ENCODE data around the gene TBX15. TPM values are rescaled to one million over a fixed set of nuclear protein-coding genes. Genes with fewer than 3 reads are reported as not detected.

TBX15 gene
- total RNA-seq, 8 experiments from 2014 or later, result 0.11 to 104 (median 5.3) TPM

GRCh38 chr1:118905196-118905595 lies 82.9 kb downstream of the TBX15 start:
- Histone ChIP-seq H3K4me1 (replicated peaks in 1 of 2) (peaks cover 0 to under 1% of the 10 kb centered on the region in 2 donors), H3K27ac (no peak overlapping the region), H3K4me3 (no peak overlapping the region)
- in situ Hi-C loops (cut with MboI; ENCODE audit: low pct_unique_long_range_greater_than_20kb in 2 of 9, low sequenced_read_pairs in 9 of 9, unreplicated experiment in 9 of 9), result no loop called here
- no peak for ATAC-seq (replicated peaks in 6 of 8)
- WGBS, 10 experiments, result 29 to 86% (median 74%) methylated on average over 1 to 6 of the region's 6 CpGs

DNA sequence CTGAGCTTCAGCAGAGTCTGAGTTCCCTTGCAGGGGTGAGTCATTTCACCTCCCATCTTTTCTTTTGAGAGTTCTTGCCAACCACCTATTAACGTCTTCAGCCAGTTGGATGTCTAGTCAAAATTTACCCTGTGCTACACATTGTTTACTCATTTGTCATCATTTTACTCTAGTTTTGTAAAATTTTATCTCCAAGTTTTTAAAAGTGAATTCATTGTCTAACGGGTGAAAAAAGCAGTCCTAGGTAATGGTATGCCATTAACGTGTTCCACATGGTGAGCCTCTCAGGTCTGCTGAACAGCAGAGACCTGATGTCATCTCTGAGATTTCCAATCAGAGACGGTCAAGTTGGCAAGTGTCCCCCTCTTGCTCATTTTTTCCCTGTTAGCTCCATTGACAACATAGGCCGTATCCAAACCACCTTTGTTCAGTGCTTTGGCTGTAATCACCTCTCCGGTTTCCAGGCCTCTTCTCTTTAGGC lies 85.4 kb downstream of the TBX15 start:
- Histone ChIP-seq H3K4me3 (no peak overlapping the region), H3K4me1 (replicated peaks in 1 of 2) (peaks cover 0 to 13% of the 10 kb centered on the region in 2 donors), H3K27ac (no peak overlapping the region)
- WGBS, 10 experiments, result 9 to 95% (median 85%) methylated on average over 2 to 6 of the region's 6 CpGs; no CpG with 5 or more reads in 2 of the 10 experiments
- in situ Hi-C loops (cut with MboI; ENCODE audit: low pct_unique_long_range_greater_than_20kb in 2 of 9, low sequenced_read_pairs in 9 of 9, unreplicated experiment in 9 of 9), result no loop called here
- no peak for ATAC-seq (replicated peaks in 6 of 8)

GRCh38 chr1:118902299-118902698 lies 85.8 kb downstream of the TBX15 start:
- H3K4me1 ChIP-seq (replicated peaks in 1 of 2), result peaks cover 0 to 13% of the 10 kb centered on the region in 2 donors
- ATAC-seq (replicated peaks in 6 of 8), result no peak
- no peak overlapping the region for H3K4me3 ChIP-seq
- WGBS, 10 experiments, result 88 to 100% (median 96%) methylated on average over 1 to 2 of the region's 2 CpGs; no CpG with 5 or more reads in 1 of the 10 experiments
- H3K27ac ChIP-seq, result no peak overlapping the region
- in situ Hi-C loops (cut with MboI; ENCODE audit: low pct_unique_long_range_greater_than_20kb in 2 of 9, low sequenced_read_pairs in 9 of 9, unreplicated experiment in 9 of 9), result no loop called here

DNA sequence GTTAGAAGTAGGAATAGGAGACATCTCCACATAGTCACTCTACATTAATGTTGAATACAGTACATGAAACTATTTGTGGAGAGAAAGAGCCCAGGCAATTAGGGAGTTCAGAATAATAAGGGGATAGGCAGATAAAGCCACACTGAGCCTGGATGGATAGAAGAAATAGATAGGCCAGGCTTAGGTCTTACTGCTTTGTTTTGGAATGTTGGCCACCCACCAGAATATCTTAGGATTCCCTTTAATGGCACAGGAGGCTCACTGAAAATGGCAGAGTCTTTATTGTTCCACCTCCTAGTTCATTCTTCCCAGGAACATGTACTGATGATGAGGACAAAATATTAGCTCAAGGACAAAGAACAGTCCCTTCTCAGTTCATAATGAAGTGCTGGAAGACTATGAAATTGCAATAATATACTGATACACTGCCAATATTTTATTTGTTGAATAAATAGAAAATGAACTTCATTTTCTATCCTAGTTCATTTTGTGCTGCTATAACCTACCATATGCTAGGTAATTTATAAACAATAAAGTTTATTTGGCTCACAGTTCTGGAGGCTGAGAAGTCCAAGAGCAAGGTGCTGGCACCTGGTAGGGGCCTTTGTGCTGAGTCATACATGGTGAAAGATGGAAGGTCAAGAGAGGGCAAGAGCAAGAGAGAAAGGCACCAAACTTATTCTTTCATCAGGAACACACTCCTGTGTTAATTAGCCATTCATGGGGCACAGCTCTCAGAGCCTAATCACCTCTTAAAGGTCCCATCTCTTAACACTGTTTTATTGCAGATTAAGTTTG lies 87.3 kb downstream of the TBX15 start:
- H3K27ac ChIP-seq, result no peak overlapping the region
- ATAC-seq (replicated peaks in 6 of 8), result no peak
- no peak overlapping the region for H3K4me3 ChIP-seq
- in situ Hi-C loops (cut with MboI; ENCODE audit: low pct_unique_long_range_greater_than_20kb in 2 of 9, low sequenced_read_pairs in 9 of 9, unreplicated experiment in 9 of 9), result no loop called here
- H3K4me1 ChIP-seq (replicated peaks in 1 of 2), result peaks cover 0 to 13% of the 10 kb centered on the region in 2 donors

DNA sequence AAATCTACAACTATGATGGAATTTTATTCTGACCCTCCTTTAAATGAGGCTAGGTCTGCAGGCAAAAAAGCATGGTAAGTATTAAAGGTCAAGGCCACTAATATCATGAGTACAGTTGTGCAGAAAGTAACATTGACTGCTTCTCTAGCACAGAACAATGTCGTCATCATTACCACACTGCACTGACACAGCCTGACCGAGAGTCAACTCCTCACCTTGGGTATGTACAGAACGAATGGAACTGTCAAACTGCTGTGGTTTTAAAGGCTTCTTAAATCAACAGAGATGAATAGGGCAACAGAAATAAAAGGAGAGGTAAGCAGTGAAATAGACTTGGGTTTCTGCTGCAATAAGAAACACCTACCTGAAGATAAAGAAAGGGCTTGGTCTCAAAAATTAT lies 88.8 kb downstream of the TBX15 start:
- 48 to 100% (median 85%) methylated on average over 1 to 3 of the region's 3 CpGs; no CpG with 5 or more reads in 1 of the 10 experiments for WGBS, 10 experiments
- no peak overlapping the region for H3K4me3 ChIP-seq
- peak in 2 of 8 experiments; percentile 15 to 76 for ATAC-seq (replicated peaks in 6 of 8)
- H3K4me1 ChIP-seq (replicated peaks in 1 of 2), result peaks cover 0 to 13% of the 10 kb centered on the region in 2 donors
- H3K27ac ChIP-seq, result no peak overlapping the region
- in situ Hi-C loops (cut with MboI; ENCODE audit: low pct_unique_long_range_greater_than_20kb in 2 of 9, low sequenced_read_pairs in 9 of 9, unreplicated experiment in 9 of 9), result no loop called here

DNA sequence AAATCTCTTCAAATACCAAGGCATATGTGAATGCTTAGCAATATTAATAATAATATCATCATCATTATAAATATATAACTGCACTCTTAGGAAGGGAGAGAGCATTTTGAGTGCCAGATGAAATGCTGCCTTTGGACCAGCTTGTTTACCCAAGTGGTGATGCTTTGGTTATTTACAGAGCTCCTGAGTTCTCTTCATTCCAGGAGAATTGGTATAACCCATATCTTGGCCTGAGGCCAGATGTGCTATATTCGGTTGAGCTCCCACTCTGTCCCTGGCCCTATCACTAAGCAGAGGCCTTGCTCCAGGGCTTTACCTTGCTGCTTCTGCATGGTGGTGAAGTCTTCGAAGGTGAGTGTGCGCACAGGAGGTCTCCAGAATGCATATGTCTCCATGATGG lies 89.4 kb downstream of the TBX15 start:
- Histone ChIP-seq H3K4me3 (no peak overlapping the region), H3K4me1 (replicated peaks in 1 of 2) (peaks cover 0 to 13% of the 10 kb centered on the region in 2 donors), H3K27ac (no peak overlapping the region)
- WGBS, 10 experiments, result 40 to 100% (median 97%) methylated on average over 1 to 3 of the region's 3 CpGs; no CpG with 5 or more reads in 2 of the 10 experiments
- in situ Hi-C loops (cut with MboI; ENCODE audit: low pct_unique_long_range_greater_than_20kb in 2 of 9, low sequenced_read_pairs in 9 of 9, unreplicated experiment in 9 of 9), result no loop called here
- no peak for ATAC-seq (replicated peaks in 6 of 8)

DNA sequence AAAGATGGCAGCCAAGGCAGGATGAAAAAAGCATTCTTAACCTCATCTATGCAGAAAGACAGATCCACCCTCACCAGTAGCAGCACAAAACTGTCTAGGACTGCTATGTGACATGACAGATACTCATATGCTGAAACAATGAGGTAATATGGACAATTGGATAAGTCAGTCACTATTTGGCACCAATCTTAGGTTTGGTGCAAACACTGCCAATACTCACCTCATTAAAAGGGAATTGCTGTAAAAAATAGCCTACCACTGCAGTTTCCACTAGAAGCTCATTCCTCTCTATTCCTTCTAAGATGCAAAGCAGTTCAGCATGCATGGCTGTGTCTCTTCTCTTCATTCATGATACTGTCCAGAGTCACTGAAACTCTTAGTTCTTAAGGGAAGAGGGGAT lies 91.7 kb downstream of the TBX15 start:
- peaks cover 0 to 13% of the 10 kb centered on the region in 2 donors for H3K4me1 ChIP-seq (replicated peaks in 1 of 2)
- no peak overlapping the region for H3K27ac ChIP-seq
- no peak for ATAC-seq (replicated peaks in 6 of 8)
- no peak overlapping the region for H3K4me3 ChIP-seq
- in situ Hi-C loops (cut with MboI; ENCODE audit: low pct_unique_long_range_greater_than_20kb in 2 of 9, low sequenced_read_pairs in 9 of 9, unreplicated experiment in 9 of 9), result no loop called here

- Histone ChIP-seq H3K27ac (no peak overlapping the region), H3K4me1 (replicated peaks in 1 of 2) (peaks cover 0 to 8% of the 10 kb centered on the region in 2 donors), H3K4me3 (no peak overlapping the region)
- ATAC-seq (replicated peaks in 6 of 8), result no peak
- in situ Hi-C loops (cut with MboI; ENCODE audit: low pct_unique_long_range_greater_than_20kb in 2 of 9, low sequenced_read_pairs in 9 of 9, unreplicated experiment in 9 of 9), result no loop called here
- WGBS, 10 experiments, result 79 to 100% (median 89%) methylated on average over 1 to 3 of the region's 3 CpGs; no CpG with 5 or more reads in 3 of the 10 experiments
Observed at GRCh38 chr1:118894836-118895235, 93.3 kb downstream of the TBX15 start.

DNA sequence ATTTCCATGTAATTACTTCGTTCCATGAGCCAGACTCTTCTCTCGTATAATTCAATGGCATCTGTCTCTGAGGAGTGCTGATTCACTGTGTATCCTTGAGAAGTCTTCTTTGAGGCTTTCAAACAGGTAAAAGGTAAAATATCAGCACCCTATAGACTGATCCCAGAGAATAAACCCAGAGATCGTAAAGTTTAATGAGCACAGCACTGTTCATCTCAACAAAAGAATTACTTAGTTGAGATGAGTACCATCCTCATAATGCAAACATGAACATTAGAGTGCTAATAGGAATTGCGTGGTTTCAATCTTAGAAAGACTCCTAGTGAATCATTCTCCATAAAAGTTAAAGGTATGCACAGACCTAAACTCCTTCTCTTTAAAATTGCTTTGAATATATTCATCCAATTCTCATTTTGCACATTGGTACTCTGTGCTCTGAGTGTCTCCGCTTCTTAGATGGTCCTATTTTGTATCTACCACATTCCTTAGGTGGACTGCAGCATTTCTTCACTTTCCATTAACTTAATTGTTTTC lies 97.2 kb downstream of the TBX15 start:
- no peaks in the 10 kb centered on the region for H3K4me1 ChIP-seq (replicated peaks in 1 of 2)
- WGBS, 10 experiments, result 80 to 100% (median 91%) methylated on average over 1 to 5 of the region's 5 CpGs
- in situ Hi-C loops (cut with MboI; ENCODE audit: low pct_unique_long_range_greater_than_20kb in 2 of 9, low sequenced_read_pairs in 9 of 9, unreplicated experiment in 9 of 9), result no loop called here
- H3K27ac ChIP-seq, result no peak overlapping the region
- peak in 3 of 8 experiments; percentile 49 to 55 (median 50) for ATAC-seq (replicated peaks in 6 of 8)
- no peak overlapping the region for H3K4me3 ChIP-seq

- in situ Hi-C loops (cut with MboI; ENCODE audit: low pct_unique_long_range_greater_than_20kb in 2 of 9, low sequenced_read_pairs in 9 of 9, unreplicated experiment in 9 of 9), result no loop called here
- WGBS, 10 experiments, result 80 to 100% (median 100%) methylated on average over 1 to 4 of the region's 4 CpGs; no CpG with 5 or more reads in 5 of the 10 experiments
- no peak overlapping the region for H3K27ac ChIP-seq
- H3K4me1 ChIP-seq (replicated peaks in 1 of 2), result no peaks in the 10 kb centered on the region
- no peak for ATAC-seq (replicated peaks in 6 of 8)
- no peak overlapping the region for H3K4me3 ChIP-seq
Observed at GRCh38 chr1:118884946-118885345, 103.2 kb downstream of the TBX15 start.

GRCh38 chr1:118881751-118882150 lies 106.4 kb downstream of the TBX15 start:
- WGBS, 10 experiments, result 43 to 100% (median 84%) methylated on average over 1 to 2 of the region's 2 CpGs; no CpG with 5 or more reads in 2 of the 10 experiments
- ATAC-seq (replicated peaks in 6 of 8), result no peak
- Histone ChIP-seq H3K4me3 (no peak overlapping the region), H3K27ac (no peak overlapping the region), H3K4me1 (replicated peaks in 1 of 2) (peaks cover 0 to 5% of the 10 kb centered on the region in 2 donors)
- in situ Hi-C loops (cut with MboI; ENCODE audit: low pct_unique_long_range_greater_than_20kb in 2 of 9, low sequenced_read_pairs in 9 of 9, unreplicated experiment in 9 of 9), result no loop called here

DNA sequence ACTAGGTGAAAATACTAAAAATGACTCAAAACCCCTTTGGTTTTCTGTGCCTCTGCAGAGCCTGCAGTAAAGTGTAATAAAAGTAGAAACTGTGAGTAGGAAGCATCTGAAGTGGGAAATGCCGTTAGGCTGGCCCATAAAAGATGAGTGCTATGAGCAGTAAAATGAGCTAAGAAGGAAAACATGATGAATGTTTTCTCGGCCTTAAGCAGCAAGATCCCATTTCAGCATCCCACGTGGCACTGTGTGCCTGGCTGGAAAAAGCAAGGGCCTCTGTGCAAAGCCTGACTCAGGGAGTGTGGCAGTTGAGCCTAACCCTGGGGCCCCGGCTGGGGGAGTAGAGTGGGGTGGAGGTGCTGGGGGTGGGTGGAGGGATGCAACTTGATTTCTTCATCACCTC lies 109.5 kb downstream of the TBX15 start:
- WGBS, 10 experiments, result 15 to 97% (median 69%) methylated on average over 1 to 3 of the region's 4 CpGs; no CpG with 5 or more reads in 4 of the 10 experiments
- peak in 2 of 8 experiments; percentile 7 to 24 for ATAC-seq (replicated peaks in 6 of 8)
- in situ Hi-C loops (cut with MboI; ENCODE audit: low pct_unique_long_range_greater_than_20kb in 2 of 9, low sequenced_read_pairs in 9 of 9, unreplicated experiment in 9 of 9), result no loop called here
- H3K4me1 ChIP-seq (replicated peaks in 1 of 2), result peaks cover 0 to 9% of the 10 kb centered on the region in 2 donors
- no peak overlapping the region for H3K4me3 ChIP-seq
- H3K27ac ChIP-seq, result no peak overlapping the region

DNA sequence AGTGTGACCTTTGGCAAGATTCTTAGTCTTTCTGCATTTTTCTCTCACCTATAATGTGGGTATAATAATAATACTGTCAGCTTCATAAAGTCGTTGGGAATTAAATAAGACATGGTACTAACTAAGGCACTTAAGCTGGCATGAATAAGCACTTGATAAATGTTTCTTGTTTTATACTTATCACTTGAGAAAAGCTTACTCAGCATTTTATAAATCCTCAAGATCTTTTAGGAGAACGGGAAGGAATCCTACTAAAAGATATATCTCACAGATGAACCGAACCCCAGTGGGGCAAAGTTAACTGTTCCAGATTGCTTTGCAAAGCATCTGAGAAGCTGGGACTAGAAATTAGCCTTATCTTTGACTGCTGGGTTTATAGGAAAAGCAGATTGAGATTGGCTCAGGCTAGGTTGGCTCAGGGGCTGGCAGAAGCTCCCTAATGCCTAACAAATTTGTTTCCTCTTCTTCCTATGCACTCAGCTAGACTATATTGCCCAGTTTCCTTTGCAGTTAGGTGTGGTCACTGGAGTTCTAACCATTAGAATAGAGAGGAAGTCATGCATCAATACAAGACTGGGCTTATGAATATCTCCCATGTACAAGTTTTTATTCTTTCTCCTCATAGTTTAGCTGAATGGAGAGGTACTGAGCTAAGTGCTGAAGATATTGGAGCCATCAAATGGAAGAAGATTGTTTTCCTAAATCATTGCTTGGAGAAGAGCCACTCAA lies 110.3 kb downstream of the TBX15 start:
- peak in 2 of 8 experiments; percentile 58 to 81 for ATAC-seq (replicated peaks in 6 of 8)
- in situ Hi-C loops (cut with MboI; ENCODE audit: low pct_unique_long_range_greater_than_20kb in 2 of 9, low sequenced_read_pairs in 9 of 9, unreplicated experiment in 9 of 9), result no loop called here
- Histone ChIP-seq H3K4me3 (no peak overlapping the region), H3K27ac (no peak overlapping the region), H3K4me1 (replicated peaks in 1 of 2) (peaks cover 0 to 9% of the 10 kb centered on the region in 2 donors)
- 13 to 94% (median 83%) methylated on average over 1 to 3 of the region's 3 CpGs; no CpG with 5 or more reads in 1 of the 10 experiments for WGBS, 10 experiments

Data from motor neuron (in vitro differentiated cells).